Lower lobe of right lung (tissue), 2 donors: Measurements from ENCODE around the gene MYO1F. TPM values are rescaled to one million over a fixed set of nuclear protein-coding genes. Genes with fewer than 3 reads are reported as not detected.

Source experiments
- ATAC-seq, 2 donors: fragments of 200-7000 bp; cut with Tn5 transposase; one replicate each; pipeline ENCODE4 v1.9.1; 2020 to 2022; ENCODE audit warnings: mild to moderate bottlenecking in 2 of 2, moderate library complexity in 2 of 2
- DNase-seq: peaks from one replicate; pipeline ENCODE4 v3.0.0-alpha.2; 2020
- H3K27ac ChIP-seq: fragments of 200-600 bp; one replicate; pipeline ENCODE4 v1.8.0; 2022
- H3K27me3 ChIP-seq: fragments of 200-600 bp; one replicate; pipeline ENCODE4 v1.8.0; 2022; ENCODE audit warnings: low read depth
- H3K36me3 ChIP-seq: fragments of 200-600 bp; one replicate; pipeline ENCODE4 v1.8.0; 2022; ENCODE audit warnings: mild to moderate bottlenecking
- H3K4me1 ChIP-seq: fragments of 200-600 bp; one replicate; pipeline ENCODE4 v1.8.0; 2022
- H3K4me3 ChIP-seq: fragments of 200-600 bp; one replicate; pipeline ENCODE4 v1.8.0; 2022; ENCODE audit warnings: mild to moderate bottlenecking
- H3K9me3 ChIP-seq: fragments of 200-600 bp; one replicate; pipeline ENCODE4 v1.8.0; 2022
- intact Hi-C: fragments of 100-400 bp; cut with DNase I; formaldehyde crosslinking; loops from one replicate; pipeline ENCODE4 v1.11.0; 2022
- total RNA-seq: library from RNA; stranded (reverse); fragmentation: NEBNext Ultra II Directional; extraction: Animal tissue kit (Norgen Biotek cat#: 25700); gene quantifications from one replicate; pipeline ENCODE4 v1.2.1, GENCODE V29; 2021
- TF ChIP-seq, protein P1 (sequence below): fragments of 200-600 bp; IDR thresholded peaks from one replicate; pipeline ENCODE4 v1.8.0; 2022; ENCODE audit warnings: antibody characterized with exemption, mild to moderate bottlenecking
- donor health status: DM: no; HTN: yes; CAD: no; lungs with severe emphysema.

The MYO1F gene
- total RNA-seq, 1 donor from 2014 or later: 162 TPM

DNA sequence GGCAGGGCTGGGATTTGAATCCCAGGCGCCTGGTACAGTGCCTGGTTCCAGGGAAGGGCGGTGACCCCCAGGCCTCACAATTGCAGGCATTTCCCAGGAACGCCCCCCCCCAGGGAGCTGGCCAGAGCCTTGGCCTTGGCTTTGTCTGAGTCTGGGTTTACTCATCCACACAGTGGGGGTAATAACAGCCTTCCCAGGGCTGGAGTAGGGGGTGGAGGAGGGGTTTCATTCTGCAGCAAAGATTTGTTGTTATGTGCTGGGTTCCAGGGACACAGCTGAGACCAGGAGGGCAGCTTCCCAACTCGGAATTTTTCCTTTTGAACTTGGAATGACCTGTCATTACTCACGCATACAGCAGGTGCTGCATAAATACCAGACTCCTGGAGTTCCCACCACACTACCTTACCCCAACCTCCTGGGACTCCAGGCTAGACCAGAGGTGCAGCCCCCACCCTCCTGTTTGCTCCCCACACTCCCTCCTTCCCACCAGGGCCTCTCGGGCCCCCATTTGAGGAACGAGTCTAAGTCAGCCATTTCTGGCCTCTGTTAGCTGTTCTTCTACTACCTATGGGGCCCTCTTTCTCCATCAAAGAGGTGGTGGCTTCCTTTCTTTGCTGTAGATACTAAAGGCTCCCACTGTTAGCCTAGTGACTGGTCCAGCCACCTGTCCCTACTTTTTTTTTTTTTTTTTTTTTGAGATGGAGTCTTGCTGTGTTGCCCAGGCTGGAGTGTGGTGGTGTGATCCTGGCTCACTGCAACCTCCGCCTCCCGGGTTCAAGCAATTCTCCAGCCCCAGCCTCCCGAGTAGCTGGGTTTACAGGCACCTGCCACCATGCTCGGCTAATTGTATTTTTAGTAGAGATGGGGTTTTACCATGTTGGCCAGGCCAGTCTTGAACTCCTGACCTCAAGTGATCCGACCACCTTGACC, 34.9 kb upstream of the MYO1F start:
- Histone ChIP-seq H3K4me1 (peaks cover 20% of the 10 kb centered on the region), H3K9me3 (no peaks in the 10 kb centered on the region), H3K27ac (peak overlapping the region; percentile 18), H3K27me3 (peaks cover 6% of the 10 kb centered on the region), H3K4me3 (no peak overlapping the region), H3K36me3 (no peaks in the 10 kb centered on the region)
- intact Hi-C loops: no loop called here
- ATAC-seq: peak in 1 of 2 donors; percentile 2
- DNase-seq: no peak
- TF ChIP-seq, protein P1, sequence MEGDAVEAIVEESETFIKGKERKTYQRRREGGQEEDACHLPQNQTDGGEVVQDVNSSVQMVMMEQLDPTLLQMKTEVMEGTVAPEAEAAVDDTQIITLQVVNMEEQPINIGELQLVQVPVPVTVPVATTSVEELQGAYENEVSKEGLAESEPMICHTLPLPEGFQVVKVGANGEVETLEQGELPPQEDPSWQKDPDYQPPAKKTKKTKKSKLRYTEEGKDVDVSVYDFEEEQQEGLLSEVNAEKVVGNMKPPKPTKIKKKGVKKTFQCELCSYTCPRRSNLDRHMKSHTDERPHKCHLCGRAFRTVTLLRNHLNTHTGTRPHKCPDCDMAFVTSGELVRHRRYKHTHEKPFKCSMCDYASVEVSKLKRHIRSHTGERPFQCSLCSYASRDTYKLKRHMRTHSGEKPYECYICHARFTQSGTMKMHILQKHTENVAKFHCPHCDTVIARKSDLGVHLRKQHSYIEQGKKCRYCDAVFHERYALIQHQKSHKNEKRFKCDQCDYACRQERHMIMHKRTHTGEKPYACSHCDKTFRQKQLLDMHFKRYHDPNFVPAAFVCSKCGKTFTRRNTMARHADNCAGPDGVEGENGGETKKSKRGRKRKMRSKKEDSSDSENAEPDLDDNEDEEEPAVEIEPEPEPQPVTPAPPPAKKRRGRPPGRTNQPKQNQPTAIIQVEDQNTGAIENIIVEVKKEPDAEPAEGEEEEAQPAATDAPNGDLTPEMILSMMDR: no peak

DNA sequence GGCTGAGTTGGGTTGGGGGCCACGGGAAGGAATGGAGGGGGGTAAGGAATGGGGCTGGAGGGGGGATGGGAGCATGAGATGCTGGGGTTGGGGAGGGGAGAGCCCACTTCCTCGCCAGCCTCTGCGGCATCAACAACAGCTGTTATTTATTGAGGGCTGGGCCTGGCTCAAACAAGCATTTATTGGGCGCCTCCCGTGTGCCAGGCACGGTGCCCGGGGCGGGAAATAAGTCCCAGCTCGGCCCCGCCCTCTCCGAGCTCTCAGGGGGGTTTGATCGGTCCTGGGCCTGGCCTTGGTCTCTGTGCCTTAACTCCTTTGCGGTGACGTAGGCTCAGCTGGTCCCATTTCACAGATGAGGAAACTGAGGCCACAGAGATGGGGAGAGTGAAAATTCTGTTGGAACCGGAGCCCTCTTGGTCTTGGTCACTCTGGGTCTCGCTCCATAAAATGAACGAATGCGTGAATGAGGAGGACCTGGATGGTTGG, 34.2 kb upstream of the MYO1F start:
- no peak for ATAC-seq
- Histone ChIP-seq H3K36me3 (no peaks in the 10 kb centered on the region), H3K4me3 (no peak overlapping the region), H3K9me3 (no peaks in the 10 kb centered on the region), H3K4me1 (peaks cover 20% of the 10 kb centered on the region), H3K27me3 (peaks cover 6% of the 10 kb centered on the region), H3K27ac (peak overlapping the region; percentile 18)
- intact Hi-C loops: no loop called here
- DNase-seq: no peak
- TF ChIP-seq, protein P1: no peak

DNA sequence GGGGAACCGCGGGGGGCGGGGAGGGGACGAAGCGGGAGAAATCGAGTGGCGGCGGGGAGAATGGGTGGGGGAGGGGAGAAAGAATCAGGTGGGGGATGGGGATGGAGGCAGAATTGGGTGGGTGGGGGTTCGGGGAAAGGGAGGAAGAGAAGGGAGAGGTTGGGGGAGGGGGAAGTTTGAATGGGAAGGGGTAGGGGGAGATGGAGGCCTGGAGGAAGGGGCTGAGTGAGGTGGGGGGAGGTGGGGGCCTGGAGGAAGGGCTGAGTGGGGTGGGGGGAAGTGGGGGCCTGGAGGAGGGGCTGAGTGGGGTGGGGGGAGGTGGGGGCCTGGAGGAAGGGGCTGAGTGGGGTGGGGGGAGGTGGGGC, 33.7 kb upstream of the MYO1F start:
- ATAC-seq (no peak), DNase-seq (no peak)
- intact Hi-C loops: no loop called here
- TF ChIP-seq, protein P1: no peak
- no peaks in the 10 kb centered on the region for H3K9me3 ChIP-seq
- H3K27me3 ChIP-seq: peaks cover 6% of the 10 kb centered on the region
- H3K4me1 ChIP-seq: peaks cover 20% of the 10 kb centered on the region
- peak overlapping the region; percentile 24 for H3K27ac ChIP-seq
- H3K36me3 ChIP-seq: no peaks in the 10 kb centered on the region
- peak overlapping the region; percentile 66 for H3K4me3 ChIP-seq

DNA sequence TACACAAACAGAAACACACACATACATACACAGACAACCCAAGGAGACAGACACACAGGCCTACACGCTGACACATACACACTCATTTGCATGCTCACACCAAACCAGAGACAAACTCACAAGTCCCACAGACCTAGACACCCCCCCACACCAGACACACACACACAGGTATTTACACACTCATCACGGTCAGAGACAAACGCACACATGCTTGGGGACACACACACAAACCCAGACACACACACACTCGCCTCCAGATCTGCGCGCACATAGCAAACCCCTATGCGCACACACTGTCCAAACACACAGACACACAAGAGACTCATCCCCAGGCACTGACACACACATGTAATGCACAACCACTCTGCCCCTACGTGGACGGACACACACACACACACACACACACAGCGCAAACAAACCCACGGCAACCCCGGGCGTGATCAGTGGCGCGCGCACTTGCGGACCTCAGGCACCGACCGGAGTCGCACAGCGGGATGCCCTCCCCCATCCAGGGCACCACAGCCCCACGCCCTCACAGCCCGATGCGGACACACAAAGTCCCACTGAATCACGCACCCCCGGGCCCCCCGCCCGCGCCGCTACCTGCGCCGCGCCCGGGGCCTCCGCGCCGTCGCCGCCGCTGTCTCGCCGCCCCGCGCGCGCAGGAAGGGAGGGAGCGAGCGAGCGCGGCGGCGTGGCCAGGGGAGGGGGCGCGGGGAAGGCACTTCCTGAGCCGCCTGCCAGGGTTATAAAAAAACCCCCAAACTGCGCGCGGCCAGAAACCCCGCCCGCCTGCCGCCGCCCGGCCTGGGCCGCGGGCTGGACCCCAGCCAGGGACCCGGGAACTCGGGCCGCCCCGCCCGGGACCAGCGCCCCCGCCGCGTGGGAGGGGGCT, 33.0 kb upstream of the MYO1F start, which contains the start of gene ADAMTS10:
Gene ADAMTS10 (minus strand): TSS at position 675 of the 895 bp plus-strand sequence. CDS start 5,005 bp downstream, outside the sequence.
- DNase-seq: no peak
- intact Hi-C loops: no loop called here

More for the DNA sequence above, 33.0 kb upstream of the MYO1F start, which contains the start of gene ADAMTS10:
- ATAC-seq: peak; percentile 20 to 50
- Histone ChIP-seq H3K9me3 (no peaks in the 10 kb centered on the region), H3K4me1 (peaks cover 20% of the 10 kb centered on the region), H3K36me3 (no peaks in the 10 kb centered on the region), H3K27ac (peak within 1 kb of the TSS; percentile 82), H3K27me3 (peaks cover 6% of the 10 kb centered on the region), H3K4me3 (peak within 1 kb of the TSS; percentile 66)
- TF ChIP-seq, protein P1: no peak
